Measurements from ENCODE around the gene ST3GAL2.

ST3GAL2 gene, protein sequence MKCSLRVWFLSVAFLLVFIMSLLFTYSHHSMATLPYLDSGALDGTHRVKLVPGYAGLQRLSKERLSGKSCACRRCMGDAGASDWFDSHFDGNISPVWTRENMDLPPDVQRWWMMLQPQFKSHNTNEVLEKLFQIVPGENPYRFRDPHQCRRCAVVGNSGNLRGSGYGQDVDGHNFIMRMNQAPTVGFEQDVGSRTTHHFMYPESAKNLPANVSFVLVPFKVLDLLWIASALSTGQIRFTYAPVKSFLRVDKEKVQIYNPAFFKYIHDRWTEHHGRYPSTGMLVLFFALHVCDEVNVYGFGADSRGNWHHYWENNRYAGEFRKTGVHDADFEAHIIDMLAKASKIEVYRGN

DNA sequence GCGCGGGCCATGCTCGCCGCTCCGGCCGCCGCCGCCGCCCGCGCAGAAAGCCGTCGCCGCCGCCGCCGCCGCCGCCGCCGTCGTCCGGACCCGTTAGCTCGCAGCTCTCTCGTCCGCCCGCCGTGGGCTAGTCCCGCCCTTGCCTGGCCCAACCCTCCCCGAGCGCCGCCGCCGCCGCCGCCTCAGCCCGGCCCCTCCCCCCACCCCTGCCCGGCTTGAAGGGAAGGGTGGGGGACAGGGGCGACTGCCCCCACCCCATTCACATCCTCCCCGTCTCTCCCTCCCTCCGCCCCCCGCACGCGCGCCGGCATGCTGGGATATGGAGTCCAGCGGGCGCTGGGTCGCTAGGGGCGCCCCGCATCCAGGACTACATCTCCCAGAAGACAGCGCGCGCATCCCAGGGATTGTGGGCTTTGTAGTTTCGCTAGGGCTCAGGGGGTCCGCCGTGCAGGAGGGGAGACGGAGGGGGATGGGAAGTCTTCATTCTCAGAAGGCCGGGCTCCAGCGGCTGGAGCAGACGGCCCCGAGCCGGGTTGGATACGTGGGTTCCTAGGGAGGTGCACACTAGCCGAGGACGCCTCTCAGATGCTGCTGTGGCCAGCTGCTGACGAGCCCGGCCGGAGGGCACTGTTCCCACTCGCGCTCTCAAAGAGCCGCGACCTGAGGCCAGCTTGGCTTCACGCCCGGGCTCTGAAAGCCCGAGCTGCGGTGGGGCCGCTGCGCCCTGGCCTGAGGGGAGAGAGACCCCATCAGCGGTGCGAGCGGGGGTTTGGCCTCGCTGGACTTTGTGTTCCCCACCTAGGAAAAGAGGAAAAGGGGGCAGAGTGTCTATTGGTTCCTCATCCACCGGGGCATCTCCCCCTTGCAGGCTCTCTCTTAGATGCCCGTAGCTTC lies at the start of gene ST3GAL2:
ST3GAL2 (minus strand) TSS at position 132 of the 894 bp plus-strand sequence. CDS start 40,570 bp downstream, outside the sequence.
- DNase-seq, result peak; percentile 91

- DNase-seq, result no peak
Observed at GRCh38 chr16:70484867-70485266, 46.0 kb upstream of the ST3GAL2 start.

GRCh38 chr16:70483426-70483825 lies 44.5 kb upstream of the ST3GAL2 start:
- no peak for DNase-seq

- DNase-seq, result no peak
Observed at GRCh38 chr16:70482624-70483023, 43.7 kb upstream of the ST3GAL2 start.

DNA sequence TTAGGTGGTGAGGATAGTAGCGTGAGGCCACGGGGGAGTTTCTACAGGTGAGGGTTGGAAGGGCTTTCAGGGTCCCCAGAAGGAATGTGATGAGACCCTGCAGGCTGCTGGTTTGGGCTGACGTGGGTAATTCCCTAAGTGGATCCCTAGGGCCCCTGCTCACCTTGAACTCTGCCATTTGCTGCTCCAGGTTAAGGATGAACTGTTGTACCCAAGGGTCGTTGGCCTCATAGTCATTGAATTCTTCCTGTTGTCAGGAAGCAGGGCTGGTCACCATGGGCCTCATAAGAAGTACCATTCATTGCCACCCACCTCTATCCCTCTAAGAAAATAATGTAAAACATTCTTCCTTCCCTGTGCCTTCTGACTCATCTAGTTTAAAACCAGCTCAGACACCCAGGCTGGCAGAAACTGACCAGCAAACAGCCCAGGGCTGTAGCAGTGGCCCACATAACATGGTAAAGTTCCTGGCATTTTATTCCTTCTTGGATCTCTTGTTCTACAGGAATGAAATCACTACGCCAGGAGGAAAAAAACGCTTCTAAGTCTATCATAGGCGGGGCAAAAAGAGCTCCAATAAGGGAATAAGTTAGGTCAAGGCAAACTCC lies 43.1 kb upstream of the ST3GAL2 start:
- DNase-seq, result no peak

GRCh38 chr16:70480127-70481105 lies 41.5 kb upstream of the ST3GAL2 start:
- DNase-seq, result no peak

DNA sequence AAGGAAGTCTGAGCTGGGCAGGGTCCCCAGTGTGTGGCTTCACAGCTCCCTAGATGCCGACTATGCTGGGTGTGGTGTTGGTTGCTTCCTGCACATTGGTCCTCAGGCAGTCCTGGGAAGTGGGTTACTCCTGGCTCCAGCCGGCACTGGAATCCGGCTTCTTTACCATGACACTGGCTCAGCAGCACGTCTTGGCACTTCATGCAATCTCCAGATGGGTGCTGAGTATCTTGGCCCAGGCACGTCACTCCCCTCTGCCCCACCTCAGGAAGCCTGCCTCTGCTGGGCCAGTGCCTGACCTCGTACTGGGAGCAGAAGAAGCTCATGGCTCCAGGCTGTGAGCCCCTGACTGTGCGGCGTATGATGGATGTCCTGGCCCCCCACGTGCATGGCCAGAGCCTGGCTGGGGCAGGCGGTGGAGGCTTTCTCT lies 40.0 kb upstream of the ST3GAL2 start:
- no peak for DNase-seq

DNA sequence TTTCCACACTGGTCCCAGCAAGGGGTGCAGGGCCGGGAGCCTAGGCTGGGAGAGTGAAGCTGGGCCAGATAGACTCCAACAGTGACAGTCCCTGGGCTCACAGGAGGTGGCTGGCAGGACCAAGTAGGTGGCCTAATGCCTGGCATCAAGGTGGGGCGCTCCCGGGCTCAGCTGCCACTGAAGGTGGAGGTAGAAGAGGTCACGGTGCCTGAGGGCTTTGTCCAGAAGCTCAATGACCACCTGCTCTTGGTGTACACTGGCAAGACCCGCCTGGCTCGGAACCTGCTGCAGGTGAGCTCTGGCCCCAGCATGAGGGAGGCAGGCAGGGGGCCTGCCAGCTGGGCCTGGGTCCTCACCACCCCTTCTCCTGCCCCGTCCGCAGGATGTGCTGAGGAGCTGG lies 39.3 kb upstream of the ST3GAL2 start:
- no peak for DNase-seq

- peak; percentile 30 for DNase-seq
Observed at GRCh38 chr16:70476272-70477020, 37.5 kb upstream of the ST3GAL2 start.

DNA sequence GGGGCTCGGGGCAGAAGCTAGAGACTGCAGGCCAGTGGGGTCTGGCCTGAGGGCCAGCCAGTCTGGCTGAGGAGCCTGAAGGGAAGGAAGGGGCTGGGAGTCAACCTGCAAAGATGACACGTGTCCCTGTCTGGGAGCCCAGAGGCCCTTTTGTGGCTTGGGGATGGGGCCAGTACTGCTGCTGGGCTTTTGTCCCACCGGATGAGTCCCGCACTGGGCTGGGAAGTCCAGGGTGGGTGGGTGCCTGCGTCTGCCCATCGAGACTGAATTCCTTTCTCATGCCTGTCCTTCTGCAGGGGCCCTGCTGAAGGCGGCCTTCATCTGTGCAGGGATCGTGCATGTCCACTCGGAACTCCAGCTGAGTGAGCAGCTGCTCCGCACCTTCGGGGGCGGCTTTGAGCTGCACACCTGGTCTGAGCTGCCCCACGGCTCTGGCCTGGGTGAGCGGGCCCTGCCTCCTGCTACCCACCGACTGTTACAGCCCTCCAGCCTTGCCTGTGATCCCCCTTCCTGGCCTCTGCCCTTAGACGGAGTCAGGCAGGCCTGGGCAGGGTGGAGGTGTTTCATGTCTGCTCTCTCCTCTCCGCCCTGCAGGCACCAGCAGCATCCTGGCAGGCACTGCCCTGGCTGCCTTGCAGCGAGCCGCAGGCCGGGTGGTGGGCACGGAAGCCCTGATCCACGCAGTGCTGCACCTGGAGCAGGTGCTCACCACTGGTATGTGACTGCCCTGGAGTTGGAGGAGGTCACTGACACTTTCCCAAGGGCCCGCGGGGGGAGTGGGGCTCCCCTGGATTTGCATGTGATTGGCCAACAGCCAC lies 36.4 kb upstream of the ST3GAL2 start:
- no peak for DNase-seq

DNA sequence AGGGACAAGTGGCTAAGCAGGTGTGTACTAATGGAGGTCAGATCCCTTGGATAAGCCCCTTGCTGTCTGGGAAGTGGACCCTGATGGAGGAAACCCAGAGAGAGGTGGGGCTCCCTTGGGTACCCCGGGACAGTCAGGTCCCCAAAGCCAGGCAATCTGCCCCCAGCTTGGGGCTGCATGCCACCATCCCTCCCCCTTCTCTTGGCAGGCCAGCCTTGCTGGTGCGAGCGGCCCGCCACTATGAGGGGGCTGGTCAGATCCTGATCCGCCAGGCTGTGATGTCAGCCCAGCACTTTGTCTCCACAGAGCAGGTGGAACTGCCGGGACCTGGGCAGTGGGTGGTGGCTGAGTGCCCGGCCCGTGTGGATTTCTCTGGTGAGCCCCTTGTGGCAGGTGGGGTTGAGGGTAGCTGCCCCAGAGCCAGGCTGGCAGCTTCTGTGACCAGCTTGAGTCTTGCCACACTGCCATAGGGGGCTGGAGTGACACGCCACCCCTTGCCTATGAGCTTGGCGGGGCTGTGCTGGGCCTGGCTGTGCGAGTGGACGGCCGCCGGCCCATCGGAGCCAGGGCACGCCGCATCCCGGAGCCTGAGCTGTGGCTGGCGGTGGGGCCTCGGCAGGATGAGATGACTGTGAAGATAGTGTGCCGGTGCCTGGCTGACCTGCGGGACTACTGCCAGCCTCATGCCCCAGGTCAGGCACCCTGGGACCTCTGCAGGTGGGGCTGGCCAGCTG lies 35.6 kb upstream of the ST3GAL2 start:
- DNase-seq, result no peak

DNA sequence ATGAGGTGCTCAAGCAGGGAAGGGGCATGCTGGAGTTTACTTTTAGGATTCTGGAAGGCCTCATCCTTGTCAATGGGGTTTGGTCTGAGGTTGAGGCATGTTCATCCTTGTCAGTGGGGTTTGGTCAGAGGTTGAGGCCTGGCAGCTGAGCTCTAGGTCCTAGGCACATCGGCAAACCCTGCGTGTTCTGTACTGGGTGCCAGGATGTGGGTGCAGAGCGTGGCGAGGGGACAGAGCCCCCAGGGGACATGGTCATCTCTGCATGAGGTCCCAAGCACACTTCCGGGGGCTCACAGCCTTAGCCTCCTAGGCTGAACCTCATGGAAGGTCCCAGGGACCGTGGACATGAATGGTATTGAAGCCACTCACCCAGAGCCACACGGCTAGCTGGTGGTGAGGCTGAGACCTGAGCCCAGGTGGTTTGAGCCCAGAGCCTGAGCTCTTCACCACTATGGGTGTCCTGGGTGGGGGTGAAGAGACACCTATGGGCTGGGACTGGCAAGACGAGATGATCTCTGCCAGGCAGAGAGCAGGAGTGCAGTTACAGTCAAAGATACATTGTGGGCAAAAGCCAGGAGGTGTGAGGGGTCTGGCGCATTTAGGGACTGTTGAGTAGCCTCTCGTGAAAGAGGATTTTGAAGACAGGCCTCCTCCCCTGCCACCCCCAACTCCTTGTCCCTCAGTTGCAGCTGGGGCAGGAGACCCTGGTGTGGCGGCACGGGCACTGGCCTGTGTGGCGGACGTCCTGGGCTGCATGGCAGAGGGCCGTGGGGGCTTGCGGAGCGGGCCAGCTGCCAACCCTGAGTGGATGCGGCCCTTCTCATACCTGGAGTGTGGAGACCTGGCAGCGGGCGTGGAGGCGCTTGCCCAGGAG lies 34.8 kb upstream of the ST3GAL2 start:
- no peak for DNase-seq

- DNase-seq, result no peak
Observed at GRCh38 chr16:70472786-70473433, 34.0 kb upstream of the ST3GAL2 start.

- no peak for DNase-seq
Observed at GRCh38 chr16:70470927-70471341, 32.0 kb upstream of the ST3GAL2 start.

DNA sequence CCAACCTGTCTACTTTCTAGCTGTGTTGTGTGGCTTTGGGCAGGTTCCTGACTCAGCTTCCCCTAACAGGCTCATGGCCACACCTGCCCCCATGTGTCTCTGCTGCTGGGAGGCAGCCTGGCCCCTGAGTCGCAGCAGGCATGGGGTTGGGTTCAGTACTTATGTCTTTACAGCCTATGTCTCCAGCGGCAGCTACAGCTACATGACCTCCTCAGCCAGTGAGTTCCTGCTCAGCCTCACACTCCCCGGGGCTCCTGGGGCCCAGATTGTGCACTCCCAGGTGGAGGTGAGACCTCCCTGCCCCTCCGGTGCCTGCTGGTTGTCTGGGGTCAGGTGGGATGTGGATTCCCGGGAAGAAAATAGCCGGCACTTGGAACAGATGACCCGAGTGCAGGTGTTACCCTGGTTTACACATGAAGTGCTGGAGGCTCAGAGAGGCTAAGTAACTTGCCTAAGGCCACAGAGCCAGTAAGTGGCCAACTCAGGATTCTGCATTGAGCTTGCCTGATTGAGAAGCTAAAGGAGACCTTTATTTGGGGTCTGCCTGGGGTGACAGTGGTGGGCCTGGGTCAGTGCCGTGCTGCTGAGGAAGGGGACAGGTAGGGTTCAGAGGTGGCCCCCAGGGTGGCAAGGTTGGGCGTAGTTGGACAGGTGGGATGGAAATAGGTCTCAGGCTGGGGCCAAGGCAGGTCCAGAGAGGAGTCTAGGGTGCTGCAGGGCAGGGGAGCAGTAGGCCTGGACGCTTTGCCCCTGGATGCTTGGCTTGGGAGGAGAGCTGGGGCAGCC lies 31.4 kb upstream of the ST3GAL2 start:
- DNase-seq, result no peak

- no peak for DNase-seq
Observed at GRCh38 chr16:70468776-70469525, 30.1 kb upstream of the ST3GAL2 start.

DNA sequence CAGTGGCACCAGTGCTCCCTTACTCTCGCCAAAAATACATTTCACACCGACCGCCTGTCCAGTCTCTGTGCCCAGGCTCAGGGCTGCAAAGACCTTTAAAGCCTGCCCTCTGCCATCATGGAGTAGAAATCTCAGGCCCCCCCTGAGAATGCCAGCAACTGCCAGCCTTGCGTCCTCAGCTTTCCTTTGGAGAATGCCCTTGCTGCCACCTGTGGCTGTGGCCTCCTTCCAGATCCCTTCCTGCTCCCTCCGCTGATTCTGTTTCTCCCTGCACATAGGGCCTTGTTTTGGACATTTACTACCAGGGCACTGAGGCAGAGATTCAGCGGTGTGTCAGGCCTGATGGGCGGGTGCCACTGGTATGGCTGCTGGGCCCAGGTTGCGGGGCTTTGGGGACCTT lies 28.7 kb upstream of the ST3GAL2 start:
- no peak for DNase-seq
